Heart right ventricle (tissue), 16 donors: Measurements from ENCODE around the gene KLHL22. TPM values are rescaled to one million over a fixed set of nuclear protein-coding genes. Genes with fewer than 3 reads are reported as not detected.

Source experiments
- ATAC-seq, 8 donors: fragments of 200-7000 bp; cut with Tn5 transposase; one replicate each; pipeline ENCODE4 v1.9.1; 2020; ENCODE audit warnings: mild to moderate bottlenecking in 8 of 8, moderate library complexity in 8 of 8, moderate number of reproducible peaks in 1 of 8
- DNase-seq, 2 donors: peaks; one replicate each; pipeline ENCODE4 v3.0.0-alpha.2; 2020
- H3K27ac ChIP-seq, 10 donors: fragments of 200-600 bp; sonication (generic) in 2 of 10; one replicate each; pipeline versions ENCODE4 v1.5.0 to v1.8.0; 2020 to 2022; ENCODE audit warnings: mild to moderate bottlenecking in 3 of 10
- H3K27me3 ChIP-seq, 7 donors: fragments of 200-600 bp; one replicate each; pipeline ENCODE4 v1.8.0; 2021 to 2022; ENCODE audit warnings: mild to moderate bottlenecking in 2 of 7
- H3K36me3 ChIP-seq, 9 donors: fragments of 200-600 bp; sonication (generic) in 1 of 9; one replicate each; pipeline versions ENCODE4 v1.5.0 to v1.8.0; 2020 to 2022; ENCODE audit warnings: mild to moderate bottlenecking in 2 of 9
- H3K4me1 ChIP-seq, 9 donors: fragments of 200-600 bp; sonication (generic) in 1 of 9; one replicate each; pipeline versions ENCODE4 v1.5.0 to v1.8.0; 2020 to 2022; ENCODE audit warnings: mild to moderate bottlenecking in 4 of 9
- H3K4me3 ChIP-seq, 10 donors: fragments of 200-600 bp; sonication (generic) in 2 of 10; one replicate each; pipeline versions ENCODE4 v1.5.0 to v1.8.0; 2020 to 2022; ENCODE audit warnings: mild to moderate bottlenecking in 7 of 10, moderate library complexity in 2 of 10
- H3K9me3 ChIP-seq, 11 donors: fragments of 200-600 bp in 10 of 11; sonication (generic) in 2 of 11; one replicate each; pipeline versions ENCODE4 v1.5.0 to v1.8.0; 2013 to 2022; ENCODE audit warnings: mild to moderate bottlenecking in 2 of 11, control low read depth in 1 of 11, moderate library complexity in 1 of 11
- WGBS, 2 donors: extraction: QIAGEN DNeasy Blood & Tissue Kit; methylation state at CpG; one replicate each; pipeline ENCODE4 v1.1.7; 2013; ENCODE audit warnings: inconsistent platforms in 1 of 2; 5-methylcytosine and 5-hydroxymethylcytosine counted together
- intact Hi-C, 10 donors: fragments of 100-400 bp; cut with DNase I; formaldehyde crosslinking; loops; one replicate each; pipeline versions ENCODE4 v1.11.1 to v1.14.2; 2022
- polyA plus RNA-seq, 2 donors: library from polyadenylated mRNA; stranded (reverse); fragments of 200-250 nt; gene quantifications; one replicate each; pipeline ENCODE4 v1.2.3, GENCODE V29; 2013
- total RNA-seq, 10 donors: library from RNA; stranded (reverse); fragmentation: NEBNext Ultra II Directional in 3 of 10; extraction: Animal tissue kit (Norgen Biotek cat#: 25700) in 3 of 10; gene quantifications; one replicate each; pipeline versions ENCODE4 v1.2.1 to v1.2.4, GENCODE V29; 2021 to 2023
- TF ChIP-seq, protein P1 (sequence below), 9 donors: fragments of 200-600 bp; sonication (generic) in 2 of 9; IDR thresholded peaks; one replicate each; pipeline versions ENCODE4 v1.5.0 to v1.8.0; 2021 to 2022; ENCODE audit warnings: antibody characterized with exemption in 9 of 9, mild to moderate bottlenecking in 5 of 9, moderate library complexity in 1 of 9
- donor health status: Arrhythmogenic right ventricular cardiomyopathy.
- donor health status: ischemic (EF 13 %, LVEDD 7.1; RV severe dilation, severe dysfunction).
- donor health status: healthy with polysubstance abuse.
- donor health status: DM: no; HTN: yes; CAD: no.
- donor health status: DM: no; HTN: no; CAD: no.
- donor health status: ischemic (EF 25% LVEDD 6.9; RV normal size, moderate dysfunction).
- donor health status: ischemic (EF 25% LVEDD 5.7; RV mildly dilated, moderate dysfunction).
- donor health status: healthy.
- donor health status: DM: yes; HTN: yes; CAD: no.
- donor health status: Ischemic cardiomyopathy.
- donor health status: ischemic (EF 35%, LVEDD 5.7; RV mildly dilated, moderate dysfunction).
- donor health status: nonischemic (EF 11% LVEDD 7.7; RV severe dilation, severe dysfunction).
- donor health status: DM: yes; HTN: yes; CAD: no.
- donor health status: PGD.
- donor health status: ischemic (EF 29% LVEDD 5.4; RV normal size, mild dysfunction).
- donor health status: nonischemic (EF 23%, LVEDD 6.1; RV moderate dilation, normal function).

Gene KLHL22
- total and polyA plus RNA-seq, 12 donors, result 11.3 to 29.3 (median 17.3) TPM

DNA sequence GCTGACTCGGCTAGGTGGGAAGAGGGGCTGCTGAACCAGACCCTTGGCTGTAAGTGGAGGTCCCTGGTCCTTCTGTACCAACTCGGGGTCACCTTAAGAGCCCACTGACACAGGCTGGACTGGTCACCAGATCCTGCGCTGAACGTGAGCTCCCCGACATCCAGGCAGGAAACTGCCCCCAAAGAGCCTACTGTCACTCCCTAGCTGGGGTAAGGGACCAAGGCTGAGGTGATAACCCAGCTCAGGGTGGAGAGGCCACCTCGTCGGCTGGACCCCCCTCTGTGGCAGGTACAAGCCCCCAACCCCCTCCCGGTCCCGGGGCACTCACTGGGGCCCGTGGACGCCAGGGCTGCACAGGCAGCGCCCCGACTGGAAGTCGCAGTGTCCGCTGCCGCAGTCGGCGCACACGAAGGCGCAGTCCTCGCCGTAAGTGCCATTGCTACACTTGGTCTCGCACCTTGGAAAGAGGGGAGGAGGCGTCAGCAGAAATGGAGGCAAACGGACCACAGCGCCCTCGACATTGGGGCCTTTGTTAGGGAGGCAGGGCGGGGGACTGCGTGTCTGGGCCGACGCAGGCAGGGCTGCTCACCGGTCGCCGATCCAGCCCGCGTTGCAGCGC lies 65.4 kb downstream of the KLHL22 start:
- 63% methylated on average over 37 of the region's 37 CpGs for WGBS, 2 donors
- H3K4me3 ChIP-seq, result peak overlapping the region in 3 of 10 donors; percentile 19 to 61 (median 24)
- H3K9me3 ChIP-seq, result no peaks in the 10 kb centered on the region

DNA sequence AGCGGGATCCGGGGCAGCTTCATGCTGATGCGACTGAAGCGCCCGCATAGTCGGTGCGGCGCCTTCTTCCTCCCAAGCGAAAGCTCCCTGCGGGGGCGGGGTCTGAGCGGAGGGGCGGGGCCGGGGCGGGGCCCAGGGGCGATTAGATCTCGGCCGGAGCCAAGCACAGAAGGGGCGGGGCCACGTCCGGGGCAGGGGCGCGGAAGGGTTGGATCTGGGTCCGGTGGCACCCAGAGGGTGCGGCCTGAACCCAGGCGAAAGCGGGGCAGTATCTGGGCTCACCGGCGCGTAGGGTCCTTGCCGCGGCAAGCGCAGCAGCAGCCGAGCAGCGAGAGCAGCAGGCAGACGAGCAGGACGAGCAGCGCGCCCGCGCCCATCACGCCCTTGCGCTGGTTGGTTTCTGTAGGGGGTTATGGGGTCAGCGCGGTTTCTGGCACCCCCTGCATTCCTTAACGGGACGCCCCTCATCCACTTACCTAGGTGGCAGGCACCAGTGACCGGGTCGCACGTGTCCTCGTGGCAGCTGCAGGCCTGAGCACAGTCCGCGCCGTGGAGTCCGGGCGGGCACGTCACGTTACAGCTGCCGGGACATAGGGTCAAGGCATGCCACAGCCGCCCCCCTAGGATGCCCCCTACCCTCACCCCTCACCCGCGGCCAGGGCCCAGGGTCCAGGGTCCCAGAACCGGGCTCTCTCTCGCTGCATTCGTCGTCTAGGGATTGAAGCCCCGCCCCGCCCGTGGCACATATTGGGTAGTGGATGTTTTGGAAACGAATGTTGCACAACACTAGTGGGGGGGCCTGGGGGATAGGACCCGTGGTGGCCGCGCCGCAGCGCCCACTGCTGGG lies 66.1 kb downstream of the KLHL22 start:
- intact Hi-C loops, result loop anchor here in 2 of 10 donors (10.0 kb wide), 2 partner anchors 65 to 135 kb away; partner anchors contain the start of gene KLHL22 (in 1 of the 2)
- Histone ChIP-seq H3K9me3 (no peaks in the 10 kb centered on the region), H3K36me3 (peaks cover 0 to 56% (median 3%) of the 10 kb centered on the region in 9 donors), H3K4me3 (peak overlapping the region in 9 of 10 donors; percentile 14 to 61 (median 24)), H3K27me3 (peaks cover 0 to 93% (median 15%) of the 10 kb centered on the region in 7 donors), H3K4me1 (peaks cover 2 to 40% (median 19%) of the 10 kb centered on the region in 9 donors), H3K27ac (no peak overlapping the region)
- DNase-seq, result peak in 1 of 2 donors; percentile 66
- peak in 3 of 8 donors; percentile 7 to 44 (median 8) for ATAC-seq
- WGBS, 2 donors, result 45 to 61% methylated on average over 75 of the region's 75 CpGs
- TF ChIP-seq, protein P1, sequence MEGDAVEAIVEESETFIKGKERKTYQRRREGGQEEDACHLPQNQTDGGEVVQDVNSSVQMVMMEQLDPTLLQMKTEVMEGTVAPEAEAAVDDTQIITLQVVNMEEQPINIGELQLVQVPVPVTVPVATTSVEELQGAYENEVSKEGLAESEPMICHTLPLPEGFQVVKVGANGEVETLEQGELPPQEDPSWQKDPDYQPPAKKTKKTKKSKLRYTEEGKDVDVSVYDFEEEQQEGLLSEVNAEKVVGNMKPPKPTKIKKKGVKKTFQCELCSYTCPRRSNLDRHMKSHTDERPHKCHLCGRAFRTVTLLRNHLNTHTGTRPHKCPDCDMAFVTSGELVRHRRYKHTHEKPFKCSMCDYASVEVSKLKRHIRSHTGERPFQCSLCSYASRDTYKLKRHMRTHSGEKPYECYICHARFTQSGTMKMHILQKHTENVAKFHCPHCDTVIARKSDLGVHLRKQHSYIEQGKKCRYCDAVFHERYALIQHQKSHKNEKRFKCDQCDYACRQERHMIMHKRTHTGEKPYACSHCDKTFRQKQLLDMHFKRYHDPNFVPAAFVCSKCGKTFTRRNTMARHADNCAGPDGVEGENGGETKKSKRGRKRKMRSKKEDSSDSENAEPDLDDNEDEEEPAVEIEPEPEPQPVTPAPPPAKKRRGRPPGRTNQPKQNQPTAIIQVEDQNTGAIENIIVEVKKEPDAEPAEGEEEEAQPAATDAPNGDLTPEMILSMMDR (IDR thresholded peaks at IDR 0.05), result no peak

More for the DNA sequence above, 65.4 kb downstream of the KLHL22 start:
- Histone ChIP-seq H3K27me3 (peaks cover 0 to 93% (median 16%) of the 10 kb centered on the region in 7 donors), H3K4me1 (peaks cover 0 to 39% (median 20%) of the 10 kb centered on the region in 9 donors), H3K36me3 (peaks cover 0 to 53% (median 3%) of the 10 kb centered on the region in 9 donors), H3K27ac (no peak overlapping the region)
- DNase-seq (no peak), ATAC-seq (no peak)
- TF ChIP-seq, protein P1 (IDR thresholded peaks at IDR 0.05), result no peak
- intact Hi-C loops, result loop anchor here in 1 of 10 donors (10.0 kb wide), 1 partner anchor 65 kb away; the partner anchor contains the start of gene KLHL22

DNA sequence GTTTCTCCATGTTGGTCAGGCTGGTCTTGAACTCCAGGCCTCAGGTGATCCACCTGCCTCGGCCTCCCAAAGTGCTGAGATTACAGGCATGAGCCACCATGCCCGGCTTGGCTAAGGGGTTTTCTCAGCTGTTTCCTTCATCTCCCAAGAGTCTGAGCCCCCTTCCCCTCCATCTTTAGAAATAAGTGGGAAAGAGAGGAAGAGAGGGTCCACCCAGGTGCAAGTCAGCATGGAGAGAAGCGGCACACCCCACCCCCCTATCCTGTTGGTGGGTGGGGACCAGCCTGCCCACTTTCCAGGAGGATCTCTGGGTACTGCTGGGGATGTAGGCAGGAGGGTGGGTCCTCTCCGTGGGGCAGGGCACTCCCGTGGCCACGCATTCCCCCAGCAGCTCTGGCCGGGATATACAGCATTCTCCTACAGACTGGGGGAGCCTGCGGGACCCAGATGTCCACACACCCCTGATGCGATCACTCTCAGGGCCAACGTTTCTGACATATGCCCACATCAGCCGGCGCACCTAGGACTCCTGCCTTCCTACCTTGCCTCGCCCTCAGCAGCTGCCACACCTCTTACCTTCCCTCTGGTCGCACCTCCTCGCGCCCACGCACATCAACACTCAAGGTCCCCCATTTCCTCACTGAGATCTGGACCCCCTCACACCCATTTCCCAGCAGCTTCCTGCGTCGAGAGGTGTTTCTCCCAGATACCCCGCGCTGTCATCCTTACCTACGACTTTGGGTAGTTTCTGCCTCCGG lies 66.9 kb downstream of the KLHL22 start:
- TF ChIP-seq, protein P1 (IDR thresholded peaks at IDR 0.05), result no peak
- Histone ChIP-seq H3K27me3 (peaks cover 0 to 94% (median 15%) of the 10 kb centered on the region in 7 donors), H3K9me3 (no peaks in the 10 kb centered on the region), H3K27ac (no peak overlapping the region), H3K36me3 (peaks cover 0 to 53% (median 3%) of the 10 kb centered on the region in 9 donors), H3K4me1 (peaks cover 10 to 48% (median 22%) of the 10 kb centered on the region in 9 donors), H3K4me3 (peak overlapping the region in 4 of 10 donors; percentile 19 to 61 (median 31))
- intact Hi-C loops, result loop anchor here in 1 of 10 donors (10.0 kb wide), 1 partner anchor 136 kb away; no protein-coding TSS in a partner anchor
- 83 to 89% methylated on average over 23 of the region's 23 CpGs for WGBS, 2 donors
- DNase-seq (no peak), ATAC-seq (no peak)
